Hepatocyte (in vitro differentiated cells): ENCODE results near the gene ZNF804B.

ENCODE experiments used
- EZH2 ChIP-seq: fragments of 200-600 bp; sonication (generic); IDR thresholded peaks from 2 replicates; pipeline ENCODE4 v1.6.1; 2016; ENCODE audit warnings: antibody characterized with exemption, mild to moderate bottlenecking, borderline replicate concordance
- EZH2phosphoT487 ChIP-seq: fragments of 200-600 bp; sonication (generic); IDR thresholded peaks from one replicate; pipeline ENCODE4 v1.6.1; 2018; ENCODE audit warnings: antibody characterized with exemption, mild to moderate bottlenecking, low read depth, moderate library complexity; ENCODE audit not compliant: unreplicated experiment, severe bottlenecking
- TF ChIP-seq, protein P1 (sequence below): fragments of 200-600 bp; sonication (generic); IDR thresholded peaks from 2 replicates; pipeline ENCODE4 v1.5.1; 2016; ENCODE audit warnings: antibody characterized with exemption, mild to moderate bottlenecking; ENCODE audit not compliant: poor library complexity

DNA sequence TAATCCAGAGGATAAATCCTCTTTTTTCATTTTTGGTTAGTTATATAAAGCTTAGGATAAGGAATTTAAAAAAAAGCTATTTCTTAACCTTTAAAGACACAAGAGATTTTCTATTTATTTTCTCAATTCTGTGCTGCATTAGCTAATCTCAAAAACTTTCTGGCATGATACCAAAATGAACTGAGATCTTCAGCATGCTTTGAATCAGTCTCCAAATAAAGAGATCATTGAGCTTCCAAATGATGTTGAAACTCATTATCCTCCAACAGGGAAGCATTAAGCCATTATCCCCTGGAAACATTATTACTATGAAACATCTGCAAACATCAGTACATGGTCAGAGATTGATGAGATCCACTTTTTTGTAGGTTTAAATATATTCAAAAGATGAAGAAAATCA lies 386.3 kb downstream of the ZNF804B start:
- TF ChIP-seq, protein P1, sequence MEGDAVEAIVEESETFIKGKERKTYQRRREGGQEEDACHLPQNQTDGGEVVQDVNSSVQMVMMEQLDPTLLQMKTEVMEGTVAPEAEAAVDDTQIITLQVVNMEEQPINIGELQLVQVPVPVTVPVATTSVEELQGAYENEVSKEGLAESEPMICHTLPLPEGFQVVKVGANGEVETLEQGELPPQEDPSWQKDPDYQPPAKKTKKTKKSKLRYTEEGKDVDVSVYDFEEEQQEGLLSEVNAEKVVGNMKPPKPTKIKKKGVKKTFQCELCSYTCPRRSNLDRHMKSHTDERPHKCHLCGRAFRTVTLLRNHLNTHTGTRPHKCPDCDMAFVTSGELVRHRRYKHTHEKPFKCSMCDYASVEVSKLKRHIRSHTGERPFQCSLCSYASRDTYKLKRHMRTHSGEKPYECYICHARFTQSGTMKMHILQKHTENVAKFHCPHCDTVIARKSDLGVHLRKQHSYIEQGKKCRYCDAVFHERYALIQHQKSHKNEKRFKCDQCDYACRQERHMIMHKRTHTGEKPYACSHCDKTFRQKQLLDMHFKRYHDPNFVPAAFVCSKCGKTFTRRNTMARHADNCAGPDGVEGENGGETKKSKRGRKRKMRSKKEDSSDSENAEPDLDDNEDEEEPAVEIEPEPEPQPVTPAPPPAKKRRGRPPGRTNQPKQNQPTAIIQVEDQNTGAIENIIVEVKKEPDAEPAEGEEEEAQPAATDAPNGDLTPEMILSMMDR = no peak
- TF ChIP-seq EZH2 (no peak), EZH2phosphoT487 (no peak)
